ENCODE measurements around the gene HMGN4.

Gene HMGN4

GRCh38 chr6:26575494-26575939, 37.4 kb downstream of the HMGN4 start:
- Mint-ChIP-seq H3K36me3 (ENCODE audit: low read depth) (peaks cover 11% of the 10 kb centered on the region), H3K27ac (no peak overlapping the region), H3K9me3 (peaks cover 11% of the 10 kb centered on the region), H3K4me3 (no peak overlapping the region), H3K27me3 (peaks cover 3% of the 10 kb centered on the region), H3K4me1 (ENCODE audit: low read depth) (peaks cover 45% of the 10 kb centered on the region)

GRCh38 chr6:26576407-26576843, 38.3 kb downstream of the HMGN4 start:
- peaks cover 3% of the 10 kb centered on the region for H3K27me3 Mint-ChIP-seq
- H3K36me3 Mint-ChIP-seq (ENCODE audit: low read depth), result peaks cover 11% of the 10 kb centered on the region
- peak overlapping the region; percentile 69 for H3K4me3 Mint-ChIP-seq
- H3K27ac Mint-ChIP-seq, result peak overlapping the region; percentile 72
- peaks cover 11% of the 10 kb centered on the region for H3K9me3 Mint-ChIP-seq
- H3K4me1 Mint-ChIP-seq (ENCODE audit: low read depth), result peaks cover 42% of the 10 kb centered on the region

DNA sequence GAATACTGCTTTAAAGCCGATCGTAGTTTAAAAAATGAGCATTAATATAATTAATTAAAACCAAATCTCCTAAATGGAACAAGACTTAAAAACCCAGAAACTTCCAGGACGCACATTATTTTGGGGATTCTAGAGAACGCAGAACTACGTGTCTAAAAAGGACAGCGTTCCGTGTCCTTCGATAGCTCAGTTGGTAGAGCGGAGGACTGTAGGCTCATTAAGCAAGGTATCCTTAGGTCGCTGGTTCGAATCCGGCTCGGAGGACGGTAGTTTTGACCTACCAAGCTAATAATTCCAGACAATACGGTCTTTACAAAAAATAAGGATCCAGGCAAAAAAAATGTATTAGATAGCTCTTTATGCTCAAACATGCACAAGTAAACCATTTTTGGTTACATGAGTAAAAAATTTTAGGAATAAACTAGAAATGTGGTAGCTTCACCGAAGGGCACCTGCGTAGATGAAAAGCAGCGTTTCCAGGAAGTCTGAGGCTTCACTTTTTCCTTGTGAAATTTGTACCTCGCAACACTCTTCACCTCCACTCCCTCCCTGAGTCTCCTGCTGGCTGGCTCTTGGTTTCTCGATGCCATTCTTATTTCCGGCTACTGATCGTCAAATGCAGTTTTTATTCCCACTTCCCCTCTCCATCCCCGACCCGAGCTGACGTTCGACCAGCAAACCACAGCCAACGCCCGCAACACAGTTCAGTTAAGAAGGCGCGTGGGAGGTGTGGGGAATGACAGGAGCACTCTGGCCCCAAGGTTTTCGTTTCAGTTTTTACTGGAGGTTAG, 39.0 kb downstream of the HMGN4 start:
- peak overlapping the region; percentile 69 for H3K4me3 Mint-ChIP-seq
- H3K9me3 Mint-ChIP-seq, result peaks cover 11% of the 10 kb centered on the region
- peaks cover 36% of the 10 kb centered on the region for H3K4me1 Mint-ChIP-seq (ENCODE audit: low read depth)
- peaks cover 7% of the 10 kb centered on the region for H3K36me3 Mint-ChIP-seq (ENCODE audit: low read depth)
- peaks cover 8% of the 10 kb centered on the region for H3K27me3 Mint-ChIP-seq
- peak overlapping the region; percentile 75 for H3K27ac Mint-ChIP-seq

GRCh38 chr6:26577720-26578072, 39.5 kb downstream of the HMGN4 start:
- Mint-ChIP-seq H3K9me3 (peaks cover 11% of the 10 kb centered on the region), H3K27ac (peak overlapping the region; percentile 75), H3K36me3 (ENCODE audit: low read depth) (peaks cover 7% of the 10 kb centered on the region)

GRCh38 chr6:26578279-26578678, 40.1 kb downstream of the HMGN4 start:
- Mint-ChIP-seq H3K36me3 (ENCODE audit: low read depth) (peaks cover 7% of the 10 kb centered on the region), H3K27ac (no peak overlapping the region), H3K4me3 (no peak overlapping the region), H3K4me1 (ENCODE audit: low read depth) (peaks cover 27% of the 10 kb centered on the region), H3K27me3 (peaks cover 16% of the 10 kb centered on the region), H3K9me3 (peaks cover 11% of the 10 kb centered on the region)

More at GRCh38 chr6:26577720-26578072, 39.5 kb downstream of the HMGN4 start:
- H3K4me1 Mint-ChIP-seq (ENCODE audit: low read depth), result peaks cover 33% of the 10 kb centered on the region
- H3K27me3 Mint-ChIP-seq, result peaks cover 12% of the 10 kb centered on the region
- H3K4me3 Mint-ChIP-seq, result peak overlapping the region; percentile 69

GRCh38 chr6:26578741-26579140, 40.6 kb downstream of the HMGN4 start:
- peaks cover 21% of the 10 kb centered on the region for H3K27me3 Mint-ChIP-seq
- H3K27ac Mint-ChIP-seq, result no peak overlapping the region
- no peak overlapping the region for H3K4me3 Mint-ChIP-seq
- peaks cover 11% of the 10 kb centered on the region for H3K9me3 Mint-ChIP-seq
- H3K36me3 Mint-ChIP-seq (ENCODE audit: low read depth), result peaks cover 7% of the 10 kb centered on the region
- H3K4me1 Mint-ChIP-seq (ENCODE audit: low read depth), result peaks cover 25% of the 10 kb centered on the region

DNA sequence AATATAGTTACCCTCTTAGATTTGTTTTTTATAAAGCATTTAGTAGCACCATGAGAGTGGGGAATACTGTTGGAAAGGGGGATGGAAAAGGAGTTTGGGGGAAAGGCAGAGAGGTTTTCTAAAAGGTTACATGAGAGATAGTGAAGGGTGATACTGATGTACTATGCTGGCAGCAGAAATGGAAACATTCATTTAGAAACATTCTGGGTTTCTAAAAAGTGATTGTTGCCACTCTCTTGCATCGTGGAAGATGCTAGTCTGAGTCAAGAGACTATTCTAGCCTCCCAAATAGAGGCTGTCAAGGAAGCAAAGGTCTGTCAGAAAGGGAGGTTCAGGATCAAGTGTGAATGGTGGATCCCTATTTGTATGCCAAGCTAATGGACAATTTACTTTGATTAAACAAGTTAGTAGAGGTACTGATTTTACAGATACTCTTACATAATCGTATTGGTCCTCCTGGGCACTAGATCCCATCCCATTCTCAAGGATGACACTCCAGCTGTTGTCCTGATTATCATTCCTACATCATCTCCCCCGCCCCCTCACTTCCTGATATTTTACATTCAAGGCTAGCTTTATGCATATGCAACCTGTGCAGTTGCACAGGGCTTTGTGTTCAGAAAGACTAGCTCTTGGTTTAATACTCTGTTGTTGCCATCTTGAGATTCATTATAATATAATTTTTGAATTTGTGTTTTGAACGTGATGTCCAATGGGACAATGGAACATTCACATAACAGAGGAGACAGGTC, 43.2 kb downstream of the HMGN4 start:
- Mint-ChIP-seq H3K27ac (no peak overlapping the region), H3K27me3 (peaks cover 33% of the 10 kb centered on the region), H3K36me3 (ENCODE audit: low read depth) (peaks cover 7% of the 10 kb centered on the region), H3K4me3 (no peak overlapping the region), H3K4me1 (ENCODE audit: low read depth) (peaks cover 17% of the 10 kb centered on the region), H3K9me3 (peaks cover 11% of the 10 kb centered on the region)

DNA sequence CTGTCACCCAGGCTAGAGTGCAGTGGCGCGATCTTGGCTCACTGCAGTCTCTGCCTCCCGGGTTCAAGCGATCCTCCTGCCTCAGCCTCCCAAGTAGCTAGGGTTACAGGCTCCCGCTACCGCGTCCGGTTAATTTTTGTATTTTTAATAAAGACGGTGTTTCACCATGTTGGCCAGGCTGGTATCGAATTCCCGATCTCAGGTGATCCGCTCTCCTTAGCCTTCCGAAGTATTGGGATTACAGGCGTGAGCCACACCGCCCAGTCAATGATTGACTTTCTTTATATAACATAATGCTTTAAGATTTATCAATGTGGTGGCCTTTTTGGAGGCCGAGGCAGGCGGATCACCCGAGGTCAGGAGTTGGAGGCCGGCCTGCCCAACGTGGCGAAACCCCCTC, 50.8 kb downstream of the HMGN4 start:
- peaks cover 51% of the 10 kb centered on the region for H3K27me3 Mint-ChIP-seq
- H3K36me3 Mint-ChIP-seq (ENCODE audit: low read depth), result no peaks in the 10 kb centered on the region
- no peak overlapping the region for H3K4me3 Mint-ChIP-seq
- H3K27ac Mint-ChIP-seq, result no peak overlapping the region
- no peaks in the 10 kb centered on the region for H3K9me3 Mint-ChIP-seq
- no peaks in the 10 kb centered on the region for H3K4me1 Mint-ChIP-seq (ENCODE audit: low read depth)

DNA sequence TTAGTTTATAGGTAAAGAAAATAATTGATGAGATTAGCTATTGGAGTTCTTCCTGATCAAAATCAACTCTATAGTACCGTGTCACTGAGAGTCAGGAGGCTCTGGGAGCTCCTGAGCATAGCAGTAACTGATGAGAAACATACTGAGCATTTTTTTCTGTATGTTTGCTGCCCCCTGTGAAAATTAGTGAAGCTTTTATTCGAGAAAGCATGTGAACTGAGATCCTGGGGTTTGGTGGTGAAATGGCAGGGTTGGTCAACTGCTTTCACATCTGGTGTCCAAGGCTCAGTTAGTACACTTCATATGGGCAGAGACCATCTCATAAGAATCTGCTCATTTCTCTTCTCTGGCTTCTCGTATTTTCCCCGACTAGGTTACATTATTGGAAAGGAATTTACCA, 54.5 kb downstream of the HMGN4 start:
- no peak overlapping the region for H3K4me3 Mint-ChIP-seq
- no peaks in the 10 kb centered on the region for H3K4me1 Mint-ChIP-seq (ENCODE audit: low read depth)
- peaks cover 46% of the 10 kb centered on the region for H3K27me3 Mint-ChIP-seq
- H3K27ac Mint-ChIP-seq, result no peak overlapping the region
- peaks cover 2% of the 10 kb centered on the region for H3K36me3 Mint-ChIP-seq (ENCODE audit: low read depth)
- H3K9me3 Mint-ChIP-seq, result no peaks in the 10 kb centered on the region

GRCh38 chr6:26593278-26594130, 55.3 kb downstream of the HMGN4 start:
- peaks cover 11% of the 10 kb centered on the region for H3K36me3 Mint-ChIP-seq (ENCODE audit: low read depth)
- H3K9me3 Mint-ChIP-seq, result no peaks in the 10 kb centered on the region
- H3K4me1 Mint-ChIP-seq (ENCODE audit: low read depth), result peaks cover 8% of the 10 kb centered on the region
- H3K27me3 Mint-ChIP-seq, result peaks cover 46% of the 10 kb centered on the region
- no peak overlapping the region for H3K4me3 Mint-ChIP-seq
- no peak overlapping the region for H3K27ac Mint-ChIP-seq

GRCh38 chr6:26594131-26594498, 55.9 kb downstream of the HMGN4 start:
- Mint-ChIP-seq H3K4me1 (ENCODE audit: low read depth) (peaks cover 14% of the 10 kb centered on the region), H3K36me3 (ENCODE audit: low read depth) (peaks cover 17% of the 10 kb centered on the region), H3K4me3 (peak overlapping the region; percentile 44), H3K9me3 (no peaks in the 10 kb centered on the region), H3K27ac (no peak overlapping the region), H3K27me3 (peaks cover 46% of the 10 kb centered on the region)

DNA sequence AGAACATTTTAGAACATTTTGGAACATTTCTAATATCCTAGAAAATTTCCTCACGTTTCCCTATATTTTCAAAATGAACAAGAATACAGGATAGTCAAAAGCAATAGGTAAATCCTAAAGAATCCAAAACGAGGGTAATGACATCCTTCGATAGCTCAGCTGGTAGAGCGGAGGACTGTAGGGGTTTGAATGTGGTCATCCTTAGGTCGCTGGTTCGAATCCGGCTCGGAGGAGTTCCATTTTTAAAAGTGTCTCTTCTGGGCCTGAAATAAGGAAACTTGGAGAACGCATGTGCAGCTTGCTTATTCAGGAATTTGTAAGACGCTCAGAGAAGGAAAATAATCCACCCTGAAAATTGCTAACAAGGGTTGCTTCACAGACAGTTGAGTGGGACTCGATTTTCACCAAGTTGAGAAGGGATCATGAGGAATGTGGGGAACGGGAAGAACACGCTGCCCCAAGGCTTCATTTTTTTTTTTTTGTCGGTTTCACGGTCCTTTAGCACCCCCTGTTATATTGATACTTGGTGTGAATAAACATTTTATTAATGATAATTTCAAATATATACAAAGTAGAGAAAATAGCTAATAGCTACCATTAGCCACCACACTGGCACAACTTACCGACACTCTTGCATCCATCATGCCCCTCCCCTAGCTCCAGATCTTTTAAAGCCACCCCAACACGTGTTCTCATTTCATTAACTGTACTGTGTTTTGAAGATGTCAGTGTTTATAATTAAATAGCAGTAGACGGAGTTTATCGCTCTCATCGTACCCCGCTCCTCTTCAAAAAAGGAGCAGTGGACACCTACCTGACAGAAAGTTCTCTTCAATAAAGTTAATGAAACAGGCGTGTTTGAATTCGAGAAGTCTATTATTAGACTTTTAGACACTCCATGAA, 56.8 kb downstream of the HMGN4 start:
- no peaks in the 10 kb centered on the region for H3K9me3 Mint-ChIP-seq
- H3K27me3 Mint-ChIP-seq, result peaks cover 41% of the 10 kb centered on the region
- peaks cover 23% of the 10 kb centered on the region for H3K4me1 Mint-ChIP-seq (ENCODE audit: low read depth)
- peak overlapping the region; percentile 44 for H3K4me3 Mint-ChIP-seq
- H3K36me3 Mint-ChIP-seq (ENCODE audit: low read depth), result peaks cover 26% of the 10 kb centered on the region
- peak overlapping the region; percentile 73 for H3K27ac Mint-ChIP-seq

GRCh38 chr6:26595669-26596269, 57.6 kb downstream of the HMGN4 start:
- no peak overlapping the region for H3K4me3 Mint-ChIP-seq
- H3K27me3 Mint-ChIP-seq, result peaks cover 35% of the 10 kb centered on the region
- H3K4me1 Mint-ChIP-seq (ENCODE audit: low read depth), result peaks cover 31% of the 10 kb centered on the region
- H3K36me3 Mint-ChIP-seq (ENCODE audit: low read depth), result peaks cover 30% of the 10 kb centered on the region
- no peaks in the 10 kb centered on the region for H3K9me3 Mint-ChIP-seq
- no peak overlapping the region for H3K27ac Mint-ChIP-seq
